NB4 (cell line): Measurements from ENCODE around the gene MYL2.

Source experiments
- POLR2A ChIP-seq: IDR thresholded peaks from 2 replicates; pipeline ENCODE4 v1.6.1; 2011; ENCODE audit warnings: mild to moderate bottlenecking; ENCODE audit not compliant: insufficient read length; ENCODE audit errors: extremely low read depth
- TF ChIP-seq, protein P1 (sequence below): IDR thresholded peaks from one replicate; pipeline ENCODE4 v1.5.1; 2012; ENCODE audit warnings: low read depth, low read length

DNA sequence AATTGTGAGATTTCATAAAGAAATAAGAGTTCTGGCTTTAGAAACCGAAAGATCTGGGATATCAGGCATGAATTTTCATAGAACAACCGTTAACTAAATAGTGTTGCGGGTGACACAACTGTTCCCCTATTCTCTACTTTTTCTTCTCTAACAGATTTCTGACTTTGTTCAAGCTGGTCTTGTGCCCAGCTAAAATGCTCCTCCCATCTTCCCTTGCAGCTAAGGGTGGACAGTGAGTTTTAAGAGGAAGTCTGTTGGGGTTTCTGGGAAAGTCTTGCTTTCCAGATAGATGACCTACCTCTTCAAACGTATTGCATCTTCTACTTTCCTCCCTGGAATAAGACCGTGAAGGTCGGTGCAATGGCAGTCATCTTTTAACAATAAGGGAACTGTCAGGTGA lies 54.9 kb downstream of the MYL2 start:
- TF ChIP-seq, protein P1, sequence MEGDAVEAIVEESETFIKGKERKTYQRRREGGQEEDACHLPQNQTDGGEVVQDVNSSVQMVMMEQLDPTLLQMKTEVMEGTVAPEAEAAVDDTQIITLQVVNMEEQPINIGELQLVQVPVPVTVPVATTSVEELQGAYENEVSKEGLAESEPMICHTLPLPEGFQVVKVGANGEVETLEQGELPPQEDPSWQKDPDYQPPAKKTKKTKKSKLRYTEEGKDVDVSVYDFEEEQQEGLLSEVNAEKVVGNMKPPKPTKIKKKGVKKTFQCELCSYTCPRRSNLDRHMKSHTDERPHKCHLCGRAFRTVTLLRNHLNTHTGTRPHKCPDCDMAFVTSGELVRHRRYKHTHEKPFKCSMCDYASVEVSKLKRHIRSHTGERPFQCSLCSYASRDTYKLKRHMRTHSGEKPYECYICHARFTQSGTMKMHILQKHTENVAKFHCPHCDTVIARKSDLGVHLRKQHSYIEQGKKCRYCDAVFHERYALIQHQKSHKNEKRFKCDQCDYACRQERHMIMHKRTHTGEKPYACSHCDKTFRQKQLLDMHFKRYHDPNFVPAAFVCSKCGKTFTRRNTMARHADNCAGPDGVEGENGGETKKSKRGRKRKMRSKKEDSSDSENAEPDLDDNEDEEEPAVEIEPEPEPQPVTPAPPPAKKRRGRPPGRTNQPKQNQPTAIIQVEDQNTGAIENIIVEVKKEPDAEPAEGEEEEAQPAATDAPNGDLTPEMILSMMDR: no peak
- TF ChIP-seq POLR2A: no peak
